TTC549 (cell line): Measurements from ENCODE around the gene SLC9A7.
"Not testable (repeated sequence)": the region's sequence is repeated elsewhere in the genome, so short reads cannot be mapped to it uniquely, and the experiment has no call there.

Experiments used
- FAIRE-seq: peaks from 2 replicates; lab custom pipeline; 2012; peaks lifted over from hg19 to GRCh38; lab: Jason Lieb, UNC

SLC9A7 gene

DNA sequence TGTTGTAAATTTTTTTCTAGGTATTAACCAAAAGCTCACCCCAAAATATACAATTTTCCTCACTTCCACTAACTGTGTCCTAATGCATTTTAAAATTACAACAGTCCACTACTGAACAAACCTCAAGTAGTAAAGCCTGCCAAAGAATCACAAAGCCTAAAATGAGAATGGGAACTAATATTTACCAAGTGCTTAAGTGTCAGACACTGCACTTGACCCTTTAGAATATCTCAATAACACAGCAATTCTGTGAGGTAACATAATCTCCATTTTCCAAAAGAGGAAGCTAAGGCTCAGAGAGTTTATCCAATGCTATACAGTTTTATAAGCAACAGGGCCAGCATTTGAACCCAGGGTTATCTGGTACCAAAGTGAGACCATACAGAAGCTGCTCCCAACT, 4.9 kb downstream of the SLC9A7 start:
- FAIRE-seq = no peak

- FAIRE-seq = no peak
These were observed 8.0 kb downstream of the SLC9A7 start for GRCh38 chrX:46750889-46751288.

DNA sequence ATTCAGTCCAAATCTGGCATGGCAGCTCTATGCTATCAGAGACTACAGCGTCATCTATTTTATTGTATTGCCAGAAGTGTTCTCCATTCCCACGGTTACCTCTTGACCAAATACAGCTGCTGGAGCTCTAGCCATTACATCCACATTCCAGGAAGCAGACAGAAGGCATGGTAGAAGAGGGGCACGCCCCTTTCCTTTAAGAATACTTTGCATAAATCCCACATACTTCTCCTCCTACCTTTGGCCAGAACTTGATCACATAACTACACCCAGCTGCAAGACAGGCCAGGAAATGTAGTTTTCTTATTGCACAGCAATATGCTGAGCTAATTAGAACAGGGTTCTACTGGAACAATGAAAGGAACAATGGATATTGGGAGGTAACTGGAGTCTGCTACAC, 14.9 kb downstream of the SLC9A7 start:
- FAIRE-seq = no peak

DNA sequence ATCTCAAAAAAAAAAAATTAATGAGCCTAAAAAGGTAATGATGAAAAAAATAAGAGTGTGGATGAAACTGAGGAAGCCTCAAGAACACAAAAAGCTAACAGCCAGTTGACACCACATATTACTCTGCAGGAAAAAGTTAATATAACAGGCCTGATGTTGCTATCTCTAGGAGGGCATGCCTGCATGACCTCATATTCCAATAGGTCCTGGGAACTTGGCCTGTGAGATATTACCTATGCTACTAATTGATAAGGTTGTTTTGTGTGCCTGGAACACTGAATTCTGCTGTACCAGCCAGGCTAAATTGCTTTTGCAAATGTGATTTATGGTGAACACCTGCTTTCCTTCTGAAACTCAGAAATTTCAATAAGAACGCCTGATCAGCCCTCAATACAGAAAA, 15.9 kb downstream of the SLC9A7 start:
- no peak for FAIRE-seq

GRCh38 chrX:46739736-46740135, 19.2 kb downstream of the SLC9A7 start:
- no peak for FAIRE-seq

DNA sequence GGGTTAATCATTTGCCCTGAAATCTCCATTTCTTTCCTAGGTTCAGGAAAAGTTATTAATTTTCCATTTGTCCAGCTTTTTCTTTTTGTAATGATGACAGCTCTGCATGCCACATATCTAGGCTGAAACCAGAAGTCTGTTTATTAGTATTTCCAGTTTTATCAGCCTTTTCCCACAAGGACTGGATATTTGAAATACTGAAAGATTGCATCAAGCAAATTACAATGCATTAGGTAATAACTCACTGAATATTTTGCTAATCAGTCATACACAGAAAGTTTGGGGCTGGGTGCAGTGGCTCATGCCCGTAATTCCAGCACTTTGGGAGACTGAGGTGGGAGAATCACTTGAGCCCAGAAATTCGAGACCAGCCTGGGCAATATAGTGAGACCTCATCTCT, 21.5 kb downstream of the SLC9A7 start:
- FAIRE-seq = no peak

GRCh38 chrX:46737041-46737440, 21.9 kb downstream of the SLC9A7 start:
- no peak for FAIRE-seq

DNA sequence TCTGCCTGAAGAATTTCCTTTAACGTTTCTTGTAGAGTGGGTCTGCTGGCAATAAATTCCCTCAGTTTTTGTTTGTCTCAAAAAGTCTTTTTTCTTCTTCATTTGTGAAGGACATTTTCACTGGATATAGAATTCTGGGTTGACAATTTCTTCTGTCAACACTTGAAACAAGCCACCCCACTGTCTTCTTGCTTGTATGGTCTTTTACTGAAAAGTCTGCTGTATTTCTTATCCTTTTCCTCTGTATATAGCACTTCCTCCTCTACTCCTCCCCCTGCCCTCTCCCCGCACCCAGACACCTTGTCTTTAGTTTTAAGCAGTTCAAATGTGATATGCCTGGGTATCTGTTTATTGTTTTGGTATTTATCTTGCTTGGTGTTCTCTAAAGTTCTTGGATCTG, 23.3 kb downstream of the SLC9A7 start:
- no peak for FAIRE-seq

DNA sequence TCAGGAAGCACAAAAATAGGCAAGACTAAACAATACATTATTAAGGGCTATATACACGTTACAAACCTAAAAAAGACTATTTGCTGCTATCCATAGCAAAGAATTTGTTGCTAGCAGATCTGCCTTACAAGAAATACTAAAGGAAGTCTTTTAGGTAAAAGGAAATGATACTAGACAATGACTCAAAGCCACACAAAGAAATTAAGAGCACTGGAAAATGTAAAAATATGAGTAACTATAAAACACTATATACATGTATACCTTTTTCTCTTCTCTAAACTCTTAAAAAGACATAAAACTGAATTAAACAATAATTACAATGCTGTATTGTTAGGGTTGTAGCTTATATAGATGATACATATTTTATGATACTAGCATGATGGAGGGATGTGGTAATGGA, 25.7 kb downstream of the SLC9A7 start:
- no peak for FAIRE-seq

GRCh38 chrX:46730765-46731164, 28.2 kb downstream of the SLC9A7 start:
- FAIRE-seq = no peak

DNA sequence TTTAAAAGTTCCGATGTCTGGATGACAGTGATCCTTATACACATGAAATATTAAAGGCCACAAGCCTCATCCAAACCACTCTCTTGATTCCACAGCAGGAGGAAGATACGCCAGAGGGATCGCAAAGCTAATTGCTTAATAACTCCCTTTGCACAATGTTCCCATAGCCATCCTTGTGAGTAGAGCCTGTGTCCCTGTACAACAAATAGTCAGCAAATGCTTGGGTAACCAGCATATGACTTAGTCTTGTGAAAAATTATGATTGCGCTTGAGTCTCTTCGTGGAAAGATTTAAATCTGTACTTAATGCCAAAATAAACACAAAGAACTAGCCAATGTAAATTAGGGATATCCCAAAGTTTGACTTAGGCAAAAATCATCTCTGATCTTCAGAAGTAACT, 31.5 kb downstream of the SLC9A7 start:
- no peak for FAIRE-seq

DNA sequence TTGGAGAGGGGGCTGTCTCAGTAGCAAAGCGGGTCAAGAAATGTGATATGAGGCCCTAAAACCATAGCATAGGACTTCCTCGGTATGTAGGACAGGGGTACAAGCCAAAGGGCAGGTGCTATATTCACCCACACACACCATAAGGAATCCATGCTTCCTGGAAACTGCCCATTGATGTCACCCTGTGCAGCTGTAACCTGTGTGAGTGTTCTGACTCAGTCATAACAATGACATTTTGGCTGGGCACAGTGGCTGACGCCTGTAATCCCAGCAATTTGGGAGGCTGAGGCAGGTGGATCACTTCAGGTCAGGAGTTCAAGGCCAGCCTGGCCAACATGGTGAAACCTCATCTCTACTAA, 35.4 kb downstream of the SLC9A7 start:
- not testable (repeated sequence) for FAIRE-seq

GRCh38 chrX:46722742-46723568, 36.0 kb downstream of the SLC9A7 start:
- FAIRE-seq = no peak

- no peak for FAIRE-seq
These were observed 42.1 kb downstream of the SLC9A7 start for GRCh38 chrX:46716796-46717195.

DNA sequence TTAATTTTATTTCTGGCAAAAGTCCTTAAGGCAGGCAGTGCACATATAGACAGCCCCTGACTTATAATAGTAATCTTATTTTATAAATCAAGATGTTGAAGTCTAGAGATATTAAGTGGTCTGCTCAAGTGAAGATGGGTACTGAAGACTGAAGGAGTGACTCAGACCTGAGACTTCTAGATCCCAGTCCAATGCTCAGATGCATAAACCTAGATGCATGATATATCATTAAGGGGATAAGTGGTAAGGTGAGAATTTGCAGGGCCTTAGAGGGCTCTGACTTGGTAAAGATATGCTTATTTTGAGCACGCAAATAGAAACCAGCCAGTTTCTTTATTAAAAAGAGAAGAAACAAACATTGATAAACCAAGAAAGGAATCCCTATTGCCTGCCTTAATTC, 42.9 kb downstream of the SLC9A7 start:
- FAIRE-seq = no peak

DNA sequence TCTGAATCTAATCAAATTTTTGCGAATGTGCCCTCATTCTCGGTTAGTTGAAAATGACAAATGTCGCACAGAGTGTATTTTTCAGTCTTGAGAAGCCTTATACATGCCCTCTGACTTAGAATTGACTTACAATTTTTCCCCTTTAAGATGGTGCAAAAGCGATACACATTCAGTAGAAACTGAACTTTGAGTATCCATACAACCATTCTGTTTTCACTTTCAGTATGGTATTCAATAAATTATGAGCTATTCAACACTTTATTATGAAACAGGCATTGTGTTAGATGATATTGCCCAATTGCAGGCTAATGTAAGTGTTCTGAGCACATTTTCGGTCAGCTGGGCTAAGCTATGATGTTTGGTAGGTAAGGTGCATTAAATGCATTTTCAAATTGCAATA, 43.4 kb downstream of the SLC9A7 start:
- FAIRE-seq = no peak

DNA sequence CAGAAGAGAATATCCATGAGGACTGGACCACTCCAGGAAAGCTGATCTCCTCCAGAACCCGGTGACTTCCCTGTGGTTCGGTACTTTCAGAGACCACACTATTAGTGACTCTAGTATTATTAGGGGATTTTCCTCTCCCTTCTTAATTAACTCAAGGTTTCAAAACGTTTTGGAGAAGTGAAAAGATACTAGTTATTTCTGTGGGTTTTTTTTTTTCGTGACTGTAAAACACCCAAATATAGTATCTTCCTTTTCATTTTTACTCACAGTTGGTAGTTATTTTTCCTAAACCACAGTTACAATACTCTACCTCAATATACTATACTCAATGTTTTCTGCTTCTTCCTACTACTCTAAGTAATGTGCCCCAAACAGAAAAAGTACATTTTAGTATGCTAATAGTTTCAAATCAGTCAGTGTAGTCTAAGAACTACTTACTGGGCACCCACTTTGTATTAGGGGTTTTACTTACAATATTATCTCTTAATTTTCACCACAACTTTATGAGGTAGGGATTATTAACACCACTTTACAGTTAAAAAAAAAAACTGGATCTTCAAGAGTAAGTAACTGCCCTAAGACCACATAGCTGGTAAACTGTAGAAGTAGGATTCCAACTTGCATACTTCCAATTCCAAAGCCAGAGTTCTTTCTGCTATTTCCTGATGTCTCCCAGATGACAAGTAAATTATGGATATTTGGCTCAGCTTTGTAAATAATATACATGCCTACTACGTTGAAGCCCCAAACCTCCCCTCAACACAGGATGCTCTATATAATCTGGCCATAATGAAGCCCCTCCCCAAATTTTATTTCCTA, 45.0 kb downstream of the SLC9A7 start:
- no peak for FAIRE-seq

GRCh38 chrX:46712764-46713163, 46.2 kb downstream of the SLC9A7 start:
- no peak for FAIRE-seq

DNA sequence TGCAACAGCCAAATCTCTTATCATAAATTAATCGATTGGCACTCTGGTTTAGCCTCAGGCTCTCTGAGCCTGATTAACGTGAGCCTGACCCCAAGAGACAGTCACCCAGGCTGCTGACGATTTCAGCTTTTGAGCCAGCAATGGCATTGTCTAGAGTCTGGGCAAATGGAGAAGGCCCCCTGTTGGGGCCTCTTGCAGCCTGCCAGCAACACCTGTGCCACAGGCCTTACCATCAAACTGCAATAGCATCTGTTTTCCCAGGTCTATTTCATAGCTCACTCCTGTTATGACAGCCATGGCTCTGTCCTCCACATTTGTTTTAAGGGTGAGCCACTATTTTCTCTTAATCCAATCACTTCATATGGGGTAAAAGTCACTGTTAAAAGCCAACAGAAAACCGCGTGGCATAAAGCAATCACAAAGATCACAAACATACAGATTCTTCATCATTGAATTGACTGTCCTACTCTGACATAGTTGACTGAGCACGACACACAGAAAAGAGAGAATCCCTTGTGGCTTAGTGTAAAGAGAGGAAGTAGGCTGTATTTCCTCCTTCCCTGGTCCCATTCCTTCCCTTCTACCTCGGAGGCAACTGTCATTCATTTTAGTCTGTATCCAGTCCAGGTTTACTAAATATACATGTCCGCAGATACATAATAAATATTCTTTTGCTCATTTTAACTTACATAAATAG, 47.8 kb downstream of the SLC9A7 start:
- FAIRE-seq = no peak

DNA sequence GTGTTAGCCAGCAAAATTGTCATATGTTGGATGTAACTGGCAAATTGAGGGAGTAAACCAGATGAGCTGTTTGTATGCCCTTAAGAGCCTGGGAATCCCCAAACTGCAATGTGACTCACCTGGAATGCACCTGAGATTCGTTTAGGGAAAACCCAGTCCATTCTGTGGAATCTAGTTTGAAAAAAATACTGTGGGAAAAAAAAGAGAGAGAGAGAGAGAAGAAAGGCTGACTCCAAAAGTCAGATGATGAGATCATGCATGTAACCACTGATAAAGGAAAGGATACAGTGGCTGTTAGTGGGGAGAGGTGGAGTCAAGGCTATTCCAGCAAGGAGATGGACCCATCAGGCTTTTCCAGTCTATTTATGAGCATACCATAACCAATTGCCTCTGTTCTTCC, 48.5 kb downstream of the SLC9A7 start:
- no peak for FAIRE-seq

DNA sequence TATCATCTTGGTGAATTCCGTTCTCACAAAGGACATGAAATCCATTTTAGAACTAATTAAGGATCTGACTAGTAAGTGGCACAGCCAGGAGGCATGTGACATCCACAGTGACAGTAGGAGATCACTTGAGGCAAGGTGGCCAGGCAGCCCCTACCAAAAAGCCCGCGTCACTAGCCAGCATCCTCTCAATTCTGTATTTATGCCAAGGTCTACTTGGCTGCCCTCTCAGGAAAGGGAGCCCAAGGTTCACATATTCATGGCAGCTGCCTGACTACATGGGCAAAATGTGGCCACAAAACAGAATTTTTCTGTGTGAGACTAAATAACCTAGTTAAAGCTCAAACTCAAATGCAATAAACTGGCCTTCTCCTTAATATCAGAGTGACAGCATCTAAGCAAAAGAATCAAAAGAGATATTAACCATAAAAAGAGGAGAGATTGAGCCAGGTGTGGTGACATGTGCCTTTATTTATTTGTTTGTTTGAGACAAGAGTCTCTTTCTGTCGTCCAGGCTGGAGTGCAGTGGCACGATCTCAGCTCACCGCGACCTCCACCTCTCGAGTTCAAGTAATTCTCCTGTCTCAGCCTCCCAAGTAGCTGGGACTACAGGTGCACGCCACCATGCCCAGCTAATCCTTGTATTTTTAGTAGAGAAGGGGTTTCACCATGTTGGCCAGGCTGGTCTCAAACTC, 51.5 kb downstream of the SLC9A7 start:
- FAIRE-seq = no peak

GRCh38 chrX:46704767-46705386, 54.0 kb downstream of the SLC9A7 start:
- no peak for FAIRE-seq
